Nephron (organoid): ENCODE results near the gene TRAPPC2.

Experiments
- H3K27ac Mint-ChIP-seq, 3 experiments: 2 replicates each; pipeline ENCODE4 v1.8.0; 2020; ENCODE audit warnings: mixed read lengths in 3 of 3, mild to moderate bottlenecking in 2 of 3, moderate library complexity in 1 of 3
- H3K27me3 Mint-ChIP-seq: 2 replicates; pipeline ENCODE4 v1.8.0; 2021; ENCODE audit warnings: low read depth, mild to moderate bottlenecking, moderate library complexity, mixed read lengths
- H3K36me3 Mint-ChIP-seq: 2 replicates; pipeline ENCODE4 v1.8.0; 2020; ENCODE audit warnings: low read depth, mixed read lengths
- H3K4me1 Mint-ChIP-seq: 2 replicates; pipeline ENCODE4 v1.8.0; 2020; ENCODE audit warnings: mixed read lengths
- H3K4me3 Mint-ChIP-seq, 3 experiments: 2 replicates each; pipeline ENCODE4 v1.8.0; 2020; ENCODE audit warnings: mild to moderate bottlenecking in 3 of 3, mixed read lengths in 3 of 3, moderate library complexity in 2 of 3
- H3K9me3 Mint-ChIP-seq: 2 replicates; pipeline ENCODE4 v1.8.0; 2020; ENCODE audit warnings: mixed read lengths
- TF ChIP-seq, protein P1 (sequence below), 3 experiments: fragments of 200-600 bp; sonication (generic); IDR thresholded peaks; one replicate each; pipeline ENCODE4 v1.5.0; 2021; ENCODE audit warnings: antibody characterized with exemption in 3 of 3; ENCODE audit not compliant: unreplicated experiment in 3 of 3

The TRAPPC2 gene

DNA sequence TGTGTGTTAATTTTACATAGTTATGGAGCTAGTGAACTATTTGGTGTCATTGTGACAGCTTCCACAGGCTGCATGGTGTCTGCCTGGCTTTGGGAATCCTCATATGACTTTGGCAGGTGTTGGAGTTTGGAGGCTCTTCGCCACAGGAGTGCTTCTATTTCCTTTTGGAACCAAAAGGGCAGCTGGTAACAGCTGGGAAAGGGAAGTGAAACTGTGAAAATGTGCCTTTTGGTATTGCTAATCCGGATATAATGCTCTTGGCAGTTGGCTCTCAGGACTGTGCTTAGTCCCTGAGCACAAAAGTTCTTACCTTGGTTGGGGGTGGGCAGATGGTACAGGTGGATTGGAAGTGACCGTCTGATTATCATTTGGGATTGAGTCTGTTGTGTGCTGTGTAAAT lies 18.2 kb upstream of the TRAPPC2 start:
- Mint-ChIP-seq H3K27ac (peak overlapping the region in 2 of 3 experiments; percentile 14 to 65), H3K27me3 (no peaks in the 10 kb centered on the region), H3K4me3 (no peak overlapping the region), H3K36me3 (peaks cover 27% of the 10 kb centered on the region), H3K4me1 (no peaks in the 10 kb centered on the region), H3K9me3 (no peaks in the 10 kb centered on the region)
- TF ChIP-seq, protein P1, sequence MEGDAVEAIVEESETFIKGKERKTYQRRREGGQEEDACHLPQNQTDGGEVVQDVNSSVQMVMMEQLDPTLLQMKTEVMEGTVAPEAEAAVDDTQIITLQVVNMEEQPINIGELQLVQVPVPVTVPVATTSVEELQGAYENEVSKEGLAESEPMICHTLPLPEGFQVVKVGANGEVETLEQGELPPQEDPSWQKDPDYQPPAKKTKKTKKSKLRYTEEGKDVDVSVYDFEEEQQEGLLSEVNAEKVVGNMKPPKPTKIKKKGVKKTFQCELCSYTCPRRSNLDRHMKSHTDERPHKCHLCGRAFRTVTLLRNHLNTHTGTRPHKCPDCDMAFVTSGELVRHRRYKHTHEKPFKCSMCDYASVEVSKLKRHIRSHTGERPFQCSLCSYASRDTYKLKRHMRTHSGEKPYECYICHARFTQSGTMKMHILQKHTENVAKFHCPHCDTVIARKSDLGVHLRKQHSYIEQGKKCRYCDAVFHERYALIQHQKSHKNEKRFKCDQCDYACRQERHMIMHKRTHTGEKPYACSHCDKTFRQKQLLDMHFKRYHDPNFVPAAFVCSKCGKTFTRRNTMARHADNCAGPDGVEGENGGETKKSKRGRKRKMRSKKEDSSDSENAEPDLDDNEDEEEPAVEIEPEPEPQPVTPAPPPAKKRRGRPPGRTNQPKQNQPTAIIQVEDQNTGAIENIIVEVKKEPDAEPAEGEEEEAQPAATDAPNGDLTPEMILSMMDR (IDR thresholded peaks at IDR 0.05; ENCODE audit: unreplicated experiment in 3 of 3), result no peak

DNA sequence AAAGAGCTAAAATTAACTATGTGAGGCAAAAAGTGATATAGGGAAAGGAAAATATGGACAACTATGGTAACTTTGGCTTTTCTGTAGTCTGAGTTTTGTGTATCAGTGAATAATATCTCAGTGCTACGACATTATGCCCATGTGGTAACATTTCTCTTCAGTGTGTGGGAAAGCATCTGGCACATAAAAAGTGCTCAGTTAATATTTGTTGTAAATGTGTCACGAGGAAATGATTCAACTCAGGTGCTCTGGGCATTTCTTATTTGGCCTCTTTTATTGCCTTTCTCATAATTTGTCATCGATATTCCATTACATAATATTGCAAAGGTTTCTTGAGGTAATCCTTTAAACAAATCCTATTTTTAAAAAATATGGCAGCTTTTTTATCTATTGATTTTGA lies 17.7 kb upstream of the TRAPPC2 start:
- Mint-ChIP-seq H3K27ac (no peak overlapping the region), H3K36me3 (peaks cover 31% of the 10 kb centered on the region), H3K9me3 (no peaks in the 10 kb centered on the region), H3K27me3 (no peaks in the 10 kb centered on the region), H3K4me3 (no peak overlapping the region), H3K4me1 (no peaks in the 10 kb centered on the region)
- TF ChIP-seq, protein P1 (IDR thresholded peaks at IDR 0.05; ENCODE audit: unreplicated experiment in 3 of 3), result no peak

DNA sequence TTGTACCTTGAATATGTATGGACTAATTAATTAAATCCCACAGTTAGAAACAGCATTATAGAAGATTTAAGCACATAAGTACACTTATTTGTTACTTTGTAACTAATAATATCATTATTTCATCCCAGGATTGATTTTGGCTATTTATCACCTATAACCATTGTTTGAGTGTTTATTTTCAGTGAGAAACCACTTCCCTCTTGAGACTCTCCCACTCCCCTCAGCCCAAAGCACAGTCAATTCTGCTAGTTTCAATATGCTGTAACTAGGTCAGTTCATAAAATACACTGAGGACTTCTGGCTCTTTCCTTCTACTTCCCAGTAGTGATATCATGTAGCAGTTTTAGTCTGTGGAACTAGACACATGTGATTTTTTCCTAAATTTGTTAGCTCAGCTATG lies 16.4 kb upstream of the TRAPPC2 start:
- TF ChIP-seq, protein P1 (IDR thresholded peaks at IDR 0.05; ENCODE audit: unreplicated experiment in 3 of 3), result no peak
- H3K27me3 Mint-ChIP-seq, result no peaks in the 10 kb centered on the region
- H3K4me1 Mint-ChIP-seq, result no peaks in the 10 kb centered on the region
- no peaks in the 10 kb centered on the region for H3K9me3 Mint-ChIP-seq
- no peak overlapping the region for H3K4me3 Mint-ChIP-seq
- H3K27ac Mint-ChIP-seq, result no peak overlapping the region
- peaks cover 36% of the 10 kb centered on the region for H3K36me3 Mint-ChIP-seq

DNA sequence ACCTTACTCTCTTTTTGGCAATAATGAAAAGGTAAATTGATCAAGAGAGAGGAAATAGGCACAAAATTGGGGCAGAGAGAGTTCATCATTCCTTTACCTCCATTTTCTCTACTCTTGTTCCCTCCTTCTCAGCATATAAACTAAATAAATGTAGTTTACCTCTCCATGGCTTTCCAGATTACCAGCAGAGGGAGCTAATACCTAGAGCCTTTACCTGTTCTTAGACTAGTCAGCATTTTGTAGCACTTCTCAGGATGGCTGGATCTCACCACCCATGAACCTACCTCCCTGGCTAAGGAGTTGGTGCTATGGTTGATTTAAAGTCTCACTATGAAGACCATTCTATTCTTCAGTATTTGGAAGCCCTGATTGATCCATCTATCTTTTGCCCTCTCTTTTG lies 15.8 kb upstream of the TRAPPC2 start:
- no peaks in the 10 kb centered on the region for H3K4me1 Mint-ChIP-seq
- TF ChIP-seq, protein P1 (IDR thresholded peaks at IDR 0.05; ENCODE audit: unreplicated experiment in 3 of 3), result peak; percentile 37 to 46 (median 41)
- peaks cover 36% of the 10 kb centered on the region for H3K36me3 Mint-ChIP-seq
- H3K27me3 Mint-ChIP-seq, result no peaks in the 10 kb centered on the region
- H3K9me3 Mint-ChIP-seq, result no peaks in the 10 kb centered on the region
- no peak overlapping the region for H3K27ac Mint-ChIP-seq
- H3K4me3 Mint-ChIP-seq, result no peak overlapping the region

DNA sequence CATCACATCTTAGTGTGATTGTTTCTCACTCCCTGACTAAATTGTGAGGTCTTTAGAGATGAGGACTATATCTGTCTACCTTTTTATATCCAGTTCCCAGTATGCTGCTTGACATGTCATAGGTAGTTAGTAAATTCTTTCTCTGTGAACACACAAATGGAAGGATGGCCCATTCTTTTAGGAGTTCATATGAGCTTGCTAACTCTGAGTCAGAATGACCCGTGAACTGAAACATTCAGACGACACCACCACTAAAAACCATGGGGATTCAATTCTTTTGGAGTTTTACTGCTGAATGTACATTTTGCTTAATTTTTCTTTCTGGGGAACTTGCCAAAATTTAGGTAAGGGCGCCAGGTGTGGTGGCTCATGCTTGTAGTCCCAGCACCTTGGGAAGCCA lies 14.1 kb upstream of the TRAPPC2 start:
- Mint-ChIP-seq H3K27me3 (no peaks in the 10 kb centered on the region), H3K36me3 (peaks cover 40% of the 10 kb centered on the region), H3K4me1 (no peaks in the 10 kb centered on the region), H3K9me3 (no peaks in the 10 kb centered on the region), H3K4me3 (no peak overlapping the region), H3K27ac (no peak overlapping the region)
- TF ChIP-seq, protein P1 (IDR thresholded peaks at IDR 0.05; ENCODE audit: unreplicated experiment in 3 of 3), result no peak

DNA sequence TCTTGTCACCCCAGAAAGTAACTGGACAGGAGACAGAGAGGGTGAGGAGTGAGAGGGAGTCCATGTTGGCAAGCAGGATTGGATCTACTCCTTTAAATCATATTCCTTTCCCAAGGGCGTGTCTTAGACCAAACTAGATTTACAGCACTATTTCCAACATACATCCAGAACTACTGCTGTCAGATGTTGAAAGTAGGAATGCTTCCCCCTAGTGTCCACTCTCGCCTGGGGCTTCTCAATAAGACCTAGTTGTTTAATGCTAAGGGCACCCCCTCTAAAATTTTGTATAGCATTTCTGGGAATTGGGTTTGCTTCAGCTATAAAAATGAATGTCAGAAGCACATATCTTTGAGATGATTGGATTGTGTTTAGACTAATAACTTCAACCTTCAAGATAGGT lies 13.4 kb upstream of the TRAPPC2 start:
- TF ChIP-seq, protein P1 (IDR thresholded peaks at IDR 0.05; ENCODE audit: unreplicated experiment in 3 of 3), result peak in 1 of 3 experiments; percentile 43
- H3K4me1 Mint-ChIP-seq, result no peaks in the 10 kb centered on the region
- no peaks in the 10 kb centered on the region for H3K27me3 Mint-ChIP-seq
- H3K4me3 Mint-ChIP-seq, result no peak overlapping the region
- H3K27ac Mint-ChIP-seq, result no peak overlapping the region
- peaks cover 35% of the 10 kb centered on the region for H3K36me3 Mint-ChIP-seq
- H3K9me3 Mint-ChIP-seq, result no peaks in the 10 kb centered on the region
